Activated naive CD8-positive, alpha-beta T cell treated with anti-CD3 and anti-CD28 coated beads, Interleukin-2, amount 10 ng/mL, durations not matched to agents 7 days and 5 days (primary cell): Measurements from ENCODE around the gene GDI1. TPM values are rescaled to one million over a fixed set of nuclear protein-coding genes. Genes with fewer than 3 reads are reported as not detected.

Experiments
- ATAC-seq: fragments of 150-1000 bp; cut with Tn5 transposase; one replicate; pipeline ENCODE4 v1.10.0; 2021; ENCODE audit warnings: low read depth, moderate library complexity
- POLR2A ChIA-PET: fragments of 350-600 bp; sonication (Branson Sonifier 250); formaldehyde crosslinking; loops from one replicate; lab custom pipeline; 2021; ENCODE audit warnings: antibody characterized with exemption; lab: Charles Lee
- DNase-seq: peaks from one replicate; pipeline ENCODE4 v3.0.0; 2021
- H3K27ac Mint-ChIP-seq: one replicate; pipeline ENCODE4 v1.8.0; 2022; ENCODE audit warnings: mild to moderate bottlenecking, mixed read lengths
- H3K27me3 Mint-ChIP-seq: one replicate; pipeline ENCODE4 v1.8.0; 2022; ENCODE audit warnings: mild to moderate bottlenecking, moderate library complexity, mixed read lengths
- H3K36me3 Mint-ChIP-seq: one replicate; pipeline ENCODE4 v1.8.0; 2021; ENCODE audit warnings: mild to moderate bottlenecking, mixed read lengths
- H3K4me1 Mint-ChIP-seq: one replicate; pipeline ENCODE4 v1.8.0; 2021; ENCODE audit warnings: mixed read lengths
- H3K4me3 Mint-ChIP-seq: one replicate; pipeline ENCODE4 v1.8.0; 2022; ENCODE audit warnings: mild to moderate bottlenecking, moderate library complexity, mixed read lengths
- H3K9me3 Mint-ChIP-seq: one replicate; pipeline ENCODE4 v1.8.0; 2021; ENCODE audit warnings: mixed read lengths
- total RNA-seq, 2 experiments: library from RNA; stranded (reverse); gene quantifications; one replicate each; pipeline ENCODE4 v1.2.3, GENCODE V29; 2021

Gene GDI1
- total RNA-seq, 2 experiments from 2014 or later = 138 to 147 TPM

DNA sequence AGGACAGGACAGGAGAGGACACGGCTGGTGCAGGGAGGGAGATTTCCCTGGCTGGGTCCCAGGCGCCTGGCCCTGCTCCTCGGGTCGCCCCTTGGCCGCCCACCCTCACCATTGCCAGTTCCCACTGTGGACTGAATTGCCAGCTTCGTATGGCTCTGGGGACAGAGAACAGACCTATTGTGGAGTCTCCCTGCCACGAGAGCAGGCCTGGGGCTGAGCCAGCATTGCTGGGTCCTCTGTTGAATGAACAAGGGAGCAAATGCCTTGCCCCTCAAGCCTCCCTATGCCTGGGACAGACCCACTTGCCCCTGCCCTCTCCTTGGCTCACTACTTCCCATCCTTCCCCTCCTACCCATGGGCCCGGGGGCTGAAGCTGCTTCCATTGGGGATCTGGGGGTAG, 25.4 kb downstream of the GDI1 start:
- no peaks in the 10 kb centered on the region for H3K36me3 Mint-ChIP-seq
- H3K4me1 Mint-ChIP-seq = peaks cover 6% of the 10 kb centered on the region
- no peaks in the 10 kb centered on the region for H3K27me3 Mint-ChIP-seq
- ATAC-seq (no peak), DNase-seq (no peak)
- POLR2A ChIA-PET = interaction anchor here (0.6 to 0.9 kb wide), 2 partner anchors 24 to 448 kb away, joined by 3 read pairs; partner anchors contain the start of gene UBL4A
- H3K27ac Mint-ChIP-seq = no peak overlapping the region
- H3K9me3 Mint-ChIP-seq = no peaks in the 10 kb centered on the region
- no peak overlapping the region for H3K4me3 Mint-ChIP-seq

DNA sequence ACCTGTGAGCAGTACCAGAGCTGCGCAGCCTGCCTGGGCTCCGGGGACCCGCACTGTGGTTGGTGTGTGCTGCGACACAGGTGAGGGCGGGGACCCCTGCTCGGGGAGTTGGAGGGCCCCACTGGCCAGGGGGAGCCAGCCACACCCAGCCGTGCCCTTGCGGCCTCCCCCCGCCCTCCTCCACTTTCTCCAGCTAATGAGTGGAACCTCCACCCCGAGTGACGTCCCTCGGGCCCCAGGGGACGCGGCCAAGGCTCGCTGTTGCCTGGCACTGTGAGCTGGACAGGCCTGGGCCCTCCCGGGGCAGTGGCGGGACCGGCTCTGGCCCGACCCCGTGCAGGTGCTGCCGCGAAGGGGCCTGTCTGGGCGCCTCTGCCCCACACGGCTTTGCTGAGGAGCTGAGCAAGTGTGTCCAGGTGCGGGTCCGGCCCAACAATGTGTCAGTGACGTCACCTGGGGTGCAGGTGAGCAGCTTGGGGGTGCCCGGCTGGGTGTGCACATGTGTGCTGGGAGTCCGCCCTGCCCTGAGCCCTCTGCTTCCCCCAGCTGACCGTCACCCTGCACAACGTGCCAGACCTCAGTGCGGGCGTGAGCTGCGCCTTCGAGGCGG, 26.8 kb downstream of the GDI1 start:
- DNase-seq (no peak), ATAC-seq (no peak)
- Mint-ChIP-seq H3K4me1 (peaks cover 5% of the 10 kb centered on the region), H3K27ac (no peak overlapping the region), H3K27me3 (no peaks in the 10 kb centered on the region), H3K36me3 (no peaks in the 10 kb centered on the region), H3K4me3 (no peak overlapping the region), H3K9me3 (no peaks in the 10 kb centered on the region)
- POLR2A ChIA-PET = no interaction called here

GRCh38 chrX:154464806-154465365, 27.9 kb downstream of the GDI1 start:
- H3K4me3 Mint-ChIP-seq = no peak overlapping the region
- ATAC-seq (no peak), DNase-seq (no peak)
- peaks cover 5% of the 10 kb centered on the region for H3K4me1 Mint-ChIP-seq
- H3K36me3 Mint-ChIP-seq = no peaks in the 10 kb centered on the region
- no peak overlapping the region for H3K27ac Mint-ChIP-seq
- H3K27me3 Mint-ChIP-seq = no peaks in the 10 kb centered on the region
- POLR2A ChIA-PET = interaction anchor here (0.5 kb wide), 1 partner anchor 37 kb away, joined by 5 read pairs; no protein-coding TSS in a partner anchor
- H3K9me3 Mint-ChIP-seq = no peaks in the 10 kb centered on the region

DNA sequence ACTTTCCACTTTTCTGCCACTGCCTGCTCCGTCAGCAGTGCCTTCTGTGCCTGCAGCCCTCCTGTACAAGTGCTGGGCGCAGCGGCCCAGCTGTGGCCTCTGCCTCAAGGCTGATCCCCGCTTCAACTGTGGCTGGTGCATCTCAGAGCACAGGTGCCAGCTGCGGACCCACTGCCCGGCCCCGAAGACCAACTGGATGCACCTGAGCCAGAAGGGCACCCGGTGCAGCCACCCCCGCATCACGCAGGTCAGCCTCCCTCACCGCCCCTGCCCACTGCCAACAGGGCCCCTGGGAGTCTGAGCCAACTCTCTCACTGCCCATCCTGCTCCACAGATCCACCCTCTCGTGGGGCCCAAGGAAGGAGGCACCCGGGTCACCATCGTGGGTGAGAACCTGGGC, 28.6 kb downstream of the GDI1 start:
- Mint-ChIP-seq H3K36me3 (no peaks in the 10 kb centered on the region), H3K27ac (no peak overlapping the region), H3K27me3 (no peaks in the 10 kb centered on the region), H3K4me1 (peaks cover 5% of the 10 kb centered on the region), H3K9me3 (no peaks in the 10 kb centered on the region), H3K4me3 (no peak overlapping the region)
- no peak for DNase-seq
- no peak for ATAC-seq
- POLR2A ChIA-PET = no interaction called here

- POLR2A ChIA-PET = no interaction called here
- DNase-seq (no peak), ATAC-seq (no peak)
- H3K27ac Mint-ChIP-seq = no peak overlapping the region
- H3K9me3 Mint-ChIP-seq = no peaks in the 10 kb centered on the region
- H3K36me3 Mint-ChIP-seq = no peaks in the 10 kb centered on the region
- H3K4me1 Mint-ChIP-seq = peaks cover 4% of the 10 kb centered on the region
- no peaks in the 10 kb centered on the region for H3K27me3 Mint-ChIP-seq
- H3K4me3 Mint-ChIP-seq = no peak overlapping the region
Observed at GRCh38 chrX:154466036-154466435, 29.1 kb downstream of the GDI1 start.

DNA sequence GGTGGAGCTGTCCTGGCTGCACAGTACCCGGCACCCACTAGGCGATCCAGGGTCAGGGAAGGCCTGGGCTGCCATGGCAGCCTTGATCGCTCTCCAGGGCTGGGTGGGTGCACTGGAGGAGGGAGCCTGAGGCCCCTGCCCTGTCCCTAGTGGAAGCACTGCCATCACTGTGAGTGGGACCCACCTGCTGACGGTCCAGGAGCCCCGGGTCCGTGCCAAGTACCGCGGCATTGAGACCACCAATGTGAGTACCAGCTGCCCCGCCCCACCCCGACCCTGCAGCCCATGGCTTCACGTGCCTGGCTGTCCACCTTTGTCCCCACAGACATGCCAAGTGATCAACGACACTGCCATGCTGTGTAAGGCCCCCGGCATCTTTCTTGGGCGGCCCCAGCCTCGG, 30.0 kb downstream of the GDI1 start:
- ATAC-seq (no peak), DNase-seq (no peak)
- Mint-ChIP-seq H3K4me1 (no peaks in the 10 kb centered on the region), H3K9me3 (no peaks in the 10 kb centered on the region), H3K27ac (no peak overlapping the region), H3K27me3 (no peaks in the 10 kb centered on the region), H3K4me3 (no peak overlapping the region), H3K36me3 (no peaks in the 10 kb centered on the region)
- POLR2A ChIA-PET = no interaction called here

- POLR2A ChIA-PET = no interaction called here
- no peak overlapping the region for H3K27ac Mint-ChIP-seq
- H3K4me1 Mint-ChIP-seq = no peaks in the 10 kb centered on the region
- no peak for ATAC-seq
- no peaks in the 10 kb centered on the region for H3K27me3 Mint-ChIP-seq
- DNase-seq = no peak
- H3K36me3 Mint-ChIP-seq = no peaks in the 10 kb centered on the region
- no peak overlapping the region for H3K4me3 Mint-ChIP-seq
- H3K9me3 Mint-ChIP-seq = no peaks in the 10 kb centered on the region
Observed at GRCh38 chrX:154467556-154467955, 30.6 kb downstream of the GDI1 start.

- H3K4me3 Mint-ChIP-seq = no peak overlapping the region
- H3K27ac Mint-ChIP-seq = no peak overlapping the region
- ATAC-seq = no peak
- DNase-seq = no peak
- no peaks in the 10 kb centered on the region for H3K4me1 Mint-ChIP-seq
- no peaks in the 10 kb centered on the region for H3K27me3 Mint-ChIP-seq
- no peaks in the 10 kb centered on the region for H3K36me3 Mint-ChIP-seq
- POLR2A ChIA-PET = no interaction called here
- no peaks in the 10 kb centered on the region for H3K9me3 Mint-ChIP-seq
Observed at GRCh38 chrX:154468217-154468616, 31.3 kb downstream of the GDI1 start.

- H3K9me3 Mint-ChIP-seq = no peaks in the 10 kb centered on the region
- H3K36me3 Mint-ChIP-seq = no peaks in the 10 kb centered on the region
- H3K27ac Mint-ChIP-seq = no peak overlapping the region
- DNase-seq (no peak), ATAC-seq (no peak)
- H3K4me3 Mint-ChIP-seq = no peak overlapping the region
- POLR2A ChIA-PET = no interaction called here
- no peaks in the 10 kb centered on the region for H3K27me3 Mint-ChIP-seq
- no peaks in the 10 kb centered on the region for H3K4me1 Mint-ChIP-seq
Observed at GRCh38 chrX:154469114-154469513, 32.2 kb downstream of the GDI1 start.

DNA sequence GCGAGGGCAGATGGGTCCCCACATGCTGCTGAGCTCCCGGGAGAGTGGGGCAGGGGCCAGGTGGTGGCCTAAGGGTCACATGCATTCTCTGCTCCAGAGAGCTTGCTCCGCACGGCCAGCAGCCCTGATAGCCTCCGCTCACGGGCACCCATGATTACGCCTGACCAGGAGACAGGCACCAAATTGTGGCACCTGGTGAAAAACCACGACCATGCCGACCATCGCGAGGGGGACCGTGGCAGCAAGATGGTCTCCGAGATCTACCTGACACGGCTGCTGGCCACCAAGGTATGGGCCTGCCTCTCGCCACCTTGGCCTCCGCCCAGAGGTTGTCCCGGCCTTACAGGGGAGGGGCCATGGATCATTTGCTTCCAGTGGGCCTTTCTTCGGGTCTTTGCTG, 32.9 kb downstream of the GDI1 start:
- no peak overlapping the region for H3K4me3 Mint-ChIP-seq
- POLR2A ChIA-PET = no interaction called here
- H3K9me3 Mint-ChIP-seq = no peaks in the 10 kb centered on the region
- no peak overlapping the region for H3K27ac Mint-ChIP-seq
- ATAC-seq = no peak
- no peaks in the 10 kb centered on the region for H3K4me1 Mint-ChIP-seq
- no peaks in the 10 kb centered on the region for H3K27me3 Mint-ChIP-seq
- DNase-seq = no peak
- H3K36me3 Mint-ChIP-seq = no peaks in the 10 kb centered on the region

DNA sequence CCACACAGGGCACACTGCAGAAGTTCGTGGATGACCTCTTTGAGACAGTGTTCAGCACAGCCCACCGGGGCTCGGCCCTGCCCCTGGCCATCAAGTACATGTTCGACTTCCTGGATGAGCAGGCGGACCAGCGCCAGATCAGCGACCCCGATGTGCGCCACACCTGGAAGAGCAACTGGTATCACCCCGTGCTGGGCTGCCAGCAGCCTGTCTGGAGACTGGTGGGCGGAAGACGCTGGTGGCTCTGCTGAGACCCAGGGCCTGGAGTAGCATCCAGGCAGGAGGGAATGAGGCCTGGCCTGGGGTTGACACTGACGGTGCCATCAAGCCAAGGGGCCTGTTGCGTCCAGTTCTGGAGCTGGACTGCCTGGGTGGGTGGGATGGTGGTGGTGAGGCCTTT, 33.5 kb downstream of the GDI1 start:
- DNase-seq (no peak), ATAC-seq (no peak)
- H3K27ac Mint-ChIP-seq = no peak overlapping the region
- POLR2A ChIA-PET = no interaction called here
- H3K27me3 Mint-ChIP-seq = no peaks in the 10 kb centered on the region
- no peak overlapping the region for H3K4me3 Mint-ChIP-seq
- no peaks in the 10 kb centered on the region for H3K36me3 Mint-ChIP-seq
- no peaks in the 10 kb centered on the region for H3K9me3 Mint-ChIP-seq
- no peaks in the 10 kb centered on the region for H3K4me1 Mint-ChIP-seq

DNA sequence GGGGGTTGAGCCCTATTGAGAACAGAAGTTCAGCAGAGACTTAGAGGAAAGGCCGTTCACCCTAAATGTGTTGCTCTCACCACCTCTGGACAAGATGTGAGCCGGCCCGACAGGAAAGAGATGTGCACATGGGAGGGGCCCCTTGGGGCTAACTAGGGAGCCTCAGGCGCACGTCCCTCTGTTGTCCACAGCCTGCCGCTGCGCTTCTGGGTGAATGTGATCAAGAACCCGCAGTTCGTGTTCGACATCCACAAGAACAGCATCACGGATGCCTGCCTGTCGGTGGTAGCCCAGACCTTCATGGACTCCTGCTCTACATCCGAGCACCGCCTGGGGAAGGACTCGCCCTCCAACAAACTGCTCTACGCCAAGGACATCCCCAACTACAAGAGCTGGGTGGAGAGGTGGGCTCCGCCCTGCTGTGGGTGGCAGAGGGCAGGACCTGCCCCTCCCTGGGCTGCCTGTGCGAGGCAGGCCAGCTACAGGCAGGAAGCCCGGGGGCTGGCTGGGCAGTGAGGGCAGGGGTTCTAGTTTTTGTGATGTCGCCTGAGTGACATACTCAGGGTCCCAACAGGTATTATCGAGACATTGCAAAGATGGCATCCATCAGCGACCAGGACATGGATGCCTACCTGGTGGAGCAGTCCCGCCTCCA, 34.1 kb downstream of the GDI1 start:
- H3K4me3 Mint-ChIP-seq = no peak overlapping the region

GRCh38 chrX:154471839-154472684, 35.1 kb downstream of the GDI1 start:
- Mint-ChIP-seq H3K4me3 (no peak overlapping the region), H3K36me3 (no peaks in the 10 kb centered on the region), H3K4me1 (peaks cover 3% of the 10 kb centered on the region), H3K27ac (no peak overlapping the region), H3K9me3 (no peaks in the 10 kb centered on the region), H3K27me3 (no peaks in the 10 kb centered on the region)
- ATAC-seq = no peak
- POLR2A ChIA-PET = no interaction called here
- DNase-seq = no peak

More for the DNA sequence above, 34.1 kb downstream of the GDI1 start:
- no peaks in the 10 kb centered on the region for H3K9me3 Mint-ChIP-seq
- H3K27ac Mint-ChIP-seq = no peak overlapping the region
- POLR2A ChIA-PET = no interaction called here
- no peaks in the 10 kb centered on the region for H3K27me3 Mint-ChIP-seq
- DNase-seq (no peak), ATAC-seq (no peak)
- no peaks in the 10 kb centered on the region for H3K4me1 Mint-ChIP-seq
- H3K36me3 Mint-ChIP-seq = no peaks in the 10 kb centered on the region
